Measurements from ENCODE around the gene YKT6.

- TF ChIP-seq CTCF (IDR thresholded peaks at IDR 0.05), result no peak
- no peak for TF ChIP-seq POLR2A (IDR thresholded peaks at IDR 0.05)
Measured at GRCh38 chr7:44225566-44226395, 25.0 kb downstream of the YKT6 start.

Data from uterus (tissue), 2 donors.